OCI-LY1 (cell line): ENCODE data around the gene PNLDC1.

ENCODE experiments used
- CTCF ChIP-seq: fragments of 200-600 bp; sonication (generic), shearing (Covaris generic); IDR thresholded peaks from 2 replicates; pipeline ENCODE4 v1.5.1; 2017; ENCODE audit warnings: mild to moderate bottlenecking, antibody characterized with exemption, low read length, moderate library complexity, mixed read lengths
- EZH2 ChIP-seq: fragments of 200-600 bp; sonication (generic), shearing (Covaris generic); IDR thresholded peaks from 2 replicates; pipeline ENCODE4 v1.8.0; 2017; ENCODE audit warnings: borderline replicate concordance, mixed run types, mild to moderate bottlenecking, antibody characterized with exemption, low read length, moderate library complexity, mixed read lengths

GRCh38 chr6:159762681-159763293 lies 37.3 kb upstream of the PNLDC1 start:
- no peak for TF ChIP-seq EZH2
- no peak for TF ChIP-seq CTCF
